ENCODE results near the gene CD300C.

DNA sequence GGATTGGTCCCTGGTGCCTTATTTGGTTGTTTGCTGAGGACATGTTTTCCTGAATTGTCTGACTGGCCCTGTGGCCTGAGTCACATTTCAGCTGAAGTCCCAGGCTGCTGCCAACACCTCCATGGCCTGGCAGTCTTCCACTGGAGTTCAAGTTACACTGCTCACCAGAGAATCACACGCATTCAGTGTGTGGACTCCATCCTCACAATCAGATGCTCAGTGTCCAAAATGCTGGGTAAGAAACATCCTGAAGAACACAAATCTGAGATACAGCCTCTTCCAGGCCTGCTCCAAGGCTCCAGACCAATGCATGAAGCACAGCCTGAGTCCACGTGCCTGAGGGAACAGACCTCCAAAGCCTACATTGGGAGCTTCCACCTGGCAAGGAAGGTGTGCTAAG lies 33.9 kb downstream of the CD300C start:
- TF ChIP-seq, protein P1, sequence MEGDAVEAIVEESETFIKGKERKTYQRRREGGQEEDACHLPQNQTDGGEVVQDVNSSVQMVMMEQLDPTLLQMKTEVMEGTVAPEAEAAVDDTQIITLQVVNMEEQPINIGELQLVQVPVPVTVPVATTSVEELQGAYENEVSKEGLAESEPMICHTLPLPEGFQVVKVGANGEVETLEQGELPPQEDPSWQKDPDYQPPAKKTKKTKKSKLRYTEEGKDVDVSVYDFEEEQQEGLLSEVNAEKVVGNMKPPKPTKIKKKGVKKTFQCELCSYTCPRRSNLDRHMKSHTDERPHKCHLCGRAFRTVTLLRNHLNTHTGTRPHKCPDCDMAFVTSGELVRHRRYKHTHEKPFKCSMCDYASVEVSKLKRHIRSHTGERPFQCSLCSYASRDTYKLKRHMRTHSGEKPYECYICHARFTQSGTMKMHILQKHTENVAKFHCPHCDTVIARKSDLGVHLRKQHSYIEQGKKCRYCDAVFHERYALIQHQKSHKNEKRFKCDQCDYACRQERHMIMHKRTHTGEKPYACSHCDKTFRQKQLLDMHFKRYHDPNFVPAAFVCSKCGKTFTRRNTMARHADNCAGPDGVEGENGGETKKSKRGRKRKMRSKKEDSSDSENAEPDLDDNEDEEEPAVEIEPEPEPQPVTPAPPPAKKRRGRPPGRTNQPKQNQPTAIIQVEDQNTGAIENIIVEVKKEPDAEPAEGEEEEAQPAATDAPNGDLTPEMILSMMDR (IDR thresholded peaks at IDR 0.05) = no peak
- TF ChIP-seq POLR2A (IDR thresholded peaks at IDR 0.05) (no peak), POLR2AphosphoS5 (IDR thresholded peaks at IDR 0.05) (no peak), EP300 (IDR thresholded peaks at IDR 0.05) (no peak)
